HG03135 (cell line): ENCODE results near the gene PLEKHG4B.
"Not testable (repeated sequence)": the region's sequence is repeated elsewhere in the genome, so short reads cannot be mapped to it uniquely, and the experiment has no call there.

Experiments
- ATAC-seq: cut with Tn5 transposase; IDR thresholded peaks from one replicate; pipeline ENCODE4 v1.9.1; 2021; ENCODE audit warnings: mild to moderate bottlenecking, moderate library complexity; ENCODE audit not compliant: unreplicated experiment

PLEKHG4B gene

GRCh38 chr5:91556-92263 is at the start of gene PLEKHG4B:
Gene PLEKHG4B (plus strand): TSS chr5:92168. CDS start chr5:92232, 64 bp downstream.
- ATAC-seq = no peak

- no peak for ATAC-seq
Observed at GRCh38 chr5:42250-42649, 49.7 kb upstream of the PLEKHG4B start.

DNA sequence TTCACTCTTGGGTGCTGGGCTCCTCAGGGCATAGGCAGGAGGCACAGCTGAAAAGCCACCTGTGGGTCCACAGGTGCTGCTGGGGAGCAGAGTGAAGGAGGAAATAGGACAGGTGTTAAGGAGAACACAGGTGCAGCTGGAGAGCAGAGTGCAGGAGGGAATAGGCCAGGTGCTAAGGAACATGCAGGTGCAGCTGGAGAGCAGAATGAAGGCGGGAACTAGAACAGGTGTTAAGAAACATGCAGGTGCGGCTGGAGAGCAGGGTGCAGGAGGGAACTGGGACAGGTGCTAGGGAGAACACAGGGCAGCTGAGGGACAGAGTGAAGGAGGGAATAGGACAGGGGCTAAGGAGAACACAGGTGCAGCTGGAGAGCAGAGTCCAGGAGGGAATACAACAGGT is 43.8 kb upstream of the PLEKHG4B start:
- ATAC-seq = no peak

DNA sequence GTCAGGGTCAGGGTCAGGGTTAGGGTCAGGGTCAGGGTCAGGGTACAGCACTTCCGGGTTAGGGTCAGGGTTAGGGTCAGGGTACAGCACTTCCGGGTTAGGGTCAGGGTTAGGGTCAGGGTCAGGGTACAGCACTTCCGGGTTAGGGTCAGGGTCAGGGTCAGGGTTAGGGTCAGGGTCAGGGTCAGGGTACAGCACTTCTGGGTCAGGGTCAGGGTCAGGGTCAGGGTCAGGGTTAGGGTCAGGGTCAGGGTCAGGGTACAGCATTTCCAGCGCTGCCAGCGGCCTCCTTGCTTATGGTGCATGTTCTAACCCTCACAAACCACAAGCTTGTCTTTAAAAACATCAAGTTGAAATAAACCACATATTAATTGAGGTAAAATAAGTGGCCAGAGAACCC is 42.4 kb upstream of the PLEKHG4B start:
- not testable (repeated sequence) for ATAC-seq

DNA sequence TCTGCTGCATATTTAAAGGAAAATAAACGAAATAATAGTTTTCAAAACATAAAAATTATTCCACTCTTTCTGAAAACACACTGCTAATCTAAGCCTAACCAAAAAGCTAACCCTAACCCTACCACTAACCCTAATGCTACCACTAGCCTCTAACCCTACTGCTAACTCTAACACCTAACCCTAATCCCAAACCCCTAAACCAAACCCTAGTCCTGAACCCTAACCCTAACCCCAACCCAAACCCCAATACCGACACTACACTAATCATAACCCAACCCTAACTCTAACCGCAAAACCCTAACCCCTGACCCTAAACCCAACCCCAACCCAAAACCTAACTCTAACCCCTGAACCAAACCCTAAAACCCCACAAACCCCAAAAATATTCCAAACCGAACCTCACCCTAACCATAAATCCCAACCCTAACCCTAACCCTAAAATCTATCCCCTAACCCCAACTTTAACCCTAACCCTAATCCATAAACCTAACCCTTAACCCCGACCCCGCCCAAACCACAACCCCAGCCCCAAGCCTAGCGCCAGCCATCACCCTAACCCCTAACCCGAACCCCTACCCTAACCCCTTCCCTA is 41.9 kb upstream of the PLEKHG4B start:
- ATAC-seq = no peak

DNA sequence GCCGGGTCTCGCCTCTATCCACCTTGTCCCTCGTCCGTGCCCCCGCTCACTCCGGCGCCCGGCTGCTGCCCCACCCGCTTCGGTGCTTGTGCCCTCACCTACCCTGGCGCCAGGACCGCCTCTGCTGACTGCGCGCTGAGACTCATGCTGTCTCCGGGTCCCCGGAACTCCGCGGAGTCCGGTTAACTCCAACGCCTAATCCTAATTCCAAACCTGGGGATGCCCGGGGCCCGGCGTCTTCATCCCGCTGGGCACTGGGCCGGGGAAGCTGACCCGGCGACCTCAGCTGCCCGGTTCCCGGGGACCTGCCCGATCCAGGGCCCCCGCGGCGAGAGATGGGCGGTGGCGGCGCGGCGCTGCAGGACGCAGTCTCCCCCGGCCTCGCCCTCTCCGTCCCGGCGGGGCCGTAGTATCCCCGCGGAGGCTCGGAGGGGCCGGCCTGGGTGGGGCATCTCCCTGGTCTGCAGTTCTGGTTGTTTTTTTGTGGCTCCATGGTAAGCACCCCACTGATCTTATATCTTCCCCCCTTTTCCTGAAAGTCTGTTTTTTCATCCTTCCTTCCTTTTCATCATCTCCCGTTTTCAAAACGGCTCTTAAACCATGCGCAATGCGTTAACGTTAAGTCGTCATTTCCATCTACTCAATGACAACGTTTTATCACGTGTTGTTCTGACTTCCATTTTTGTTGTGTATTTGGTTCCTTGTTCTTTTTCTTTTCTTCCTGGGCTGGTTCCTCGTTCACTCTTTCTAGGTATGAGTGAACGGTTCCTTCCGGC is 41.1 kb upstream of the PLEKHG4B start:
- ATAC-seq = no peak

DNA sequence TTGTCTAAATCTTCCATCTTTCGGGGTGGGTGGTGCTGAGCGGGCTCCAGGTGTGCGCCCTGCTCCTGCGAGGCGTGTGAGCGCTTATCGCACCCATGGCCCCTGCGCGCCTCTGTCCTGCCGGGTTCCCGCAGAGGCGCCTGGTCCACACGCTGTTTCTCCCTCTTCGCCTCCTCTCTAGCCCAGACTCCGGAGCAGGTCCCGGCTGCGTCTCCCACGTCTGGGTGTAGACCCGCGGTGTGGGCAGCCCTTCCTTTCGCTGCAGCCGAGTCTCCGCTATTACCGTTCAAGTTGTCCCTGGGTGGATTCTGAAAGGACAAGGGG is 40.5 kb upstream of the PLEKHG4B start:
- ATAC-seq = no peak

DNA sequence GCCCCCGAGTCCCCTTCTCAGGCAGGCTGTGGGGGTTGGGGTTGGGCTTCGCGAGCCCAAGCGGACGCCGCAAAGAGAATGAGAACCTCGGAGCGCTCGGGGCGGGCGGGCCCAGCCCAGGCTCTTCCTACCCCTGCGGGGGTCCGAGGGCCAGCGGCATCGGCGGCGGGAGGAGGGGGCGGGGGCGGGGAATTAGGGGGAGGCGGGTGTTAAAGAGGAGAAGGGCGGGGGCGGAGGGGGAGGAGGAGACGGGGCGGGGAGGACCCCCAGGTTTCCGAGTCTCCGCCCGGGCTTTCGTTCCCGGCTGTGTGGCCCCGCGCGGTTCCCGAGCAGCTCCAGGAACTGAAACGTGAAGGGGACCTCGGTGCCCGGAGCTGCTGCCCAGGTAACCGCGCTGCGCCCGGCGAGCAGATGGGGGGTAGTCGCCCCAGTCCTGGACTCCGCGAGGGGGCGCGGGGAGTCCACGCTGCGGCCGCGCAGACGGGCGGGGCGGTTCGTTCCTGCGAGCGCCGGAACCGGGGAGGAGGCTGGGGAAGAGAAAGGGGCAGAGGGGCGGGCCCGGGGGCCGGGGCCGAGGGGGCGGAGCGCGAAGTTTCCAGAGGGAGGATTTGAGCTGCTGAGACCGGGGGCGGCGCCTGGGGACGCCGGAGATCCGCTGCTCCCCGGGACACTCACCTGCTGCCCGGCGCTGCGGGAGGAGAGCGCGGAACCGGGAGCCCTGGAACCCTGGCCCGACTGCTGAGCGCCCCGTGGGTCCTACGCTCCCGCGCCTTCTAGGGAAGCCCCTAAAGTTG is 38.4 kb upstream of the PLEKHG4B start:
- ATAC-seq = no peak

- ATAC-seq = no peak
Observed at GRCh38 chr5:54175-54730, 37.7 kb upstream of the PLEKHG4B start.

DNA sequence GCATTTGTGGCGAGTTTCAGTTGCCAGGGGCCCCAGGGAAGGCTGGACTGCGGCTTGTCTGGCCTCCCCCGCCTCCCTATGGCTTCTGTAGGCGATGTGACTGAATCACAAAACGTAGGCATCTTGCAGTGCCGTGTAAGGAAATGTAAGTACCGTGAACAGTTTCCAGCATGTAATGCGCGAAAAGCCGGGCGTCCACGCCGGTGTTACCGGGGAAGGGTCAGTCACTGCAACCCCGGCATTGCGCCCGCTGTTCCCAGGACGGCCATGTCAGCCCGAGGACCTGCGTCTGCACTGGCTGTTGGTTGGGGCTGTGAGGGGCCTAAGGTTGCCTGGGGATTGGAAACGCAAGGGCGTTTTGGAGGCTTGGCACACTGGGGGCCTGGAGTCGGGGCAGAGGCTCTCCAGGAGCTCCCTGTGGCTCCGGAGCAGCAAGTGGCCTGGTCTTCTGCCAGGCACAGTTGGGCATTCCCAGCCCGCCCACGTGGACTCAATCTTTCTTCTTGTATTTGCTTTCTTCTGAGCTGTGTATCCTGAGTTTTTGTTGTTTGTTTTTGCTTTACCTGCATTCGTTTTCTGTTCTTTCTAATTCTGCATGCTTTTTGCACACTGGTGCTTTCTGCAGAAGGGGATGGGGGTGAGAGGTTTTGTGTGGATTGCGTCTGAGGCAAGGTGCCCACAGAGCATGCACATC is 36.9 kb upstream of the PLEKHG4B start:
- no peak for ATAC-seq

- ATAC-seq = no peak
Observed at GRCh38 chr5:56561-57290, 35.2 kb upstream of the PLEKHG4B start.

- ATAC-seq = not testable (repeated sequence)
Observed at GRCh38 chr5:60250-60649, 31.7 kb upstream of the PLEKHG4B start.

DNA sequence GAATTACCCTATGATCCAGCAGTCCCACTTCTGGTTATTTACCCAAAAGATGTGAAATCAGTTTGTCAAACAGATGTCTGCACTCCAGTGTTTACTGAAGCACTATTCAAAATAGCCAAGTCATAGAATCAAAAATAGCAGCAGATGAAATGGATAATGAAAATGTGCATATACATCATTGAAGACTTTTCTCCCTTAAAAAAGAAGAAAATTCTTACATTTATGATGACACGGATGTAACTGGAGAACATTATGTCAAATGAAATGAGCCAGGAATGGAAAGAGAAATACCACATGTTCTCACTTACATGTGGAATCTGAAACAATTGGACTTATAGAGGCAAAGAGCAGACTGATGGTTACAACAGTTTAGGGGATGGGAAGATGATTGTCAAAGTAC is 21.5 kb upstream of the PLEKHG4B start:
- no peak for ATAC-seq

- not testable (repeated sequence) for ATAC-seq
Observed at GRCh38 chr5:72316-73180, 19.4 kb upstream of the PLEKHG4B start.

- ATAC-seq = not testable (repeated sequence)
Observed at GRCh38 chr5:73181-73447, 18.9 kb upstream of the PLEKHG4B start.

DNA sequence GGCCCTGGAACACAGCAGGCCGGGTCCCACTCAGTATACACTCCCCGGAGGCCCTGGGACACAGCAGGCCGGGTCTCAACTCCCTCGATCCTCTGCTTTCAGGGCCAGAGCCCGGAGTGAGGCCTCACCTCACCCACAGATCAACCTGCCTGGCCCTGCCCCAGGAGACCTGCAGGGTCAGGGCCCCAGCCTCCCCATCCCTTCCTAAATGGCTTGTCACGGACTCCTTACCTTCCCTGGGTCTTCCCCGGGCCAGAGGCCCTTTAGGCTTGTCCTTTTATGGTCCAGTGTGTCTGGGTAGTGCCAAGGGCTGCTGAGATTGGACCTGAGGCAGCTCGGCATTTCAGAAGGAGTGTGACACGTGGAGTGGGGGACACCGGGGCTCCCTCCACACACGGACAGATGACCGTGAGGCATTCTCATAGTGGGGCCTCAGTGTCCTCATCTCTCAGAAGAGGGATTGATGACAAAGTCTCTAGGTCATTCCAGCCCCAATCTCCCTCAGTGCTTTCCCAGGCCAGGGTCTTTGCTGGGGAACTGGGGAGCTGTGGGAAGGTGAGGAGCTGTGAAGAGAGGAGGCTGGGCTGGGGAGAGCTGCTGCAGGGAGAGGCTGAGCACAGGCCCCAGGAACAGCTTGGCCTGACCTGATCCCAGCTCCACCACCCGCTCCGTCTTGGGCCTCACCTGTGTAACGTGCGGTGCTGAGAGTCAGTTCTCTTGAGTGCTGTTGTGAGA is 18.0 kb upstream of the PLEKHG4B start:
- no peak for ATAC-seq

DNA sequence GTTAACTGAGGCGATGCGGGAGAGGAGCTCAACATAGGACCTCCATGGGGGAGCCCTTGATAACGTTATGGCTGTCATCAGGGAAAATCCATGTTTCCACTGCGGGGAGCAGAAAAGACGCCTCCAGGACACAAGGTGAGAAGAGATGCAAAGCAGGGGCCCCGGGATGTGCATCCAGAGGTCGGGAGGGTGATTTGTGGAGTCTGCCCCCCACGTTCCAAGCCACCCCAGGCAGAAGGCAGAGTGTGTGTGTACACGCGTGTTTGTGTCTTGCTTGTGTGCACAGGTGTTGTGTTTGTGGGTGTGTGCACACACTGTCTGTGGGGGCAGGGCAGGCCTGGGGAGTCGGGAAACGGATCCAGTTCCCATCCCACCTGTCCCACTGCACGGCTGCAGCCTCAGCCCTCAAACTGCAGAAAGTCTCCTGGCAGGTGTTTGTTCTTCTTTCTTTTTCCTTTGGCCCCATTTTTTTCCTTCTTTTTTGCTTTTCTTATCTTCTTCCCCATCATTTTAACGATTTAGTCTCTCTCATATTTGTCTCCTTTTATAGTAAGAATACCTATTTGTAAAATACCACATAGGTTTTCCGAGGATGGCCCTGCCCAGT is 17.4 kb upstream of the PLEKHG4B start:
- no peak for ATAC-seq
